ENCODE data around the gene CSTPP1. TPM values are rescaled to one million over a fixed set of nuclear protein-coding genes. Genes with fewer than 3 reads are reported as not detected.

Gene CSTPP1
- total RNA-seq, 3 donors from 2014 or later (not counting 1 experiment from before 2014, with no cell fraction given): 16.2 to 17.8 (median 16.9) TPM

- WGBS (ENCODE audit: insufficient coverage): 97% methylated on average over 20 of the region's 20 CpGs
- no peak overlapping the region for H3K4me3 Mint-ChIP-seq
- no peak overlapping the region for H3K4me3 ChIP-seq (ENCODE audit: low read length)
- peaks cover 31% of the 10 kb centered on the region for H3K4me1 ChIP-seq (ENCODE audit: control insufficient read depth, insufficient read depth, low read length)
- H3K27me3 Mint-ChIP-seq (ENCODE audit: low read depth in 2 of 2): no peaks in the 10 kb centered on the region
- H3K27ac Mint-ChIP-seq: no peak overlapping the region
- no peaks in the 10 kb centered on the region for H3K36me3 ChIP-seq (ENCODE audit: control insufficient read depth, insufficient read depth, low read length)
- TF ChIP-seq CTCF (IDR thresholded peaks at IDR 0.05): no peak
- no peaks in the 10 kb centered on the region for H3K9me3 ChIP-seq (ENCODE audit: control insufficient read depth, insufficient read depth, low read length)
- intact Hi-C loops (cut with micrococcal nuclease): no loop called here
- DNase-seq: no peak
- no peaks in the 10 kb centered on the region for H3K9me3 Mint-ChIP-seq
- H3K36me3 Mint-ChIP-seq: no peaks in the 10 kb centered on the region
- H3K27me3 ChIP-seq (ENCODE audit: control insufficient read depth, insufficient read depth, low read length): no peaks in the 10 kb centered on the region
- H3K4me1 Mint-ChIP-seq: peaks cover 26 to 30% of the 10 kb centered on the region in 2 donors
- no peak for ATAC-seq
- no peak overlapping the region for H3K27ac ChIP-seq (ENCODE audit: low read length)
Measured at GRCh38 chr11:47156951-47157350, 220.4 kb downstream of the CSTPP1 start.

GRCh38 chr11:47157805-47158204 lies 221.2 kb downstream of the CSTPP1 start:
- intact Hi-C loops (cut with micrococcal nuclease): no loop called here

GRCh38 chr11:47158242-47158641 lies 221.7 kb downstream of the CSTPP1 start:
- H3K27me3 ChIP-seq (ENCODE audit: control insufficient read depth, insufficient read depth, low read length): no peaks in the 10 kb centered on the region
- Mint-ChIP-seq H3K9me3 (no peaks in the 10 kb centered on the region), H3K27ac (no peak overlapping the region), H3K36me3 (no peaks in the 10 kb centered on the region), H3K4me1 (peaks cover 21 to 25% of the 10 kb centered on the region in 2 donors), H3K27me3 (ENCODE audit: low read depth in 2 of 2) (no peaks in the 10 kb centered on the region), H3K4me3 (no peak overlapping the region)
- no peak overlapping the region for H3K27ac ChIP-seq (ENCODE audit: low read length)
- no peak for TF ChIP-seq CTCF (IDR thresholded peaks at IDR 0.05)
- intact Hi-C loops (cut with micrococcal nuclease): no loop called here
- ATAC-seq (no peak), DNase-seq (no peak)
- WGBS (ENCODE audit: insufficient coverage): 84% methylated on average over 4 of the region's 5 CpGs
- H3K36me3 ChIP-seq (ENCODE audit: control insufficient read depth, insufficient read depth, low read length): peaks cover under 1% of the 10 kb centered on the region
- H3K9me3 ChIP-seq (ENCODE audit: control insufficient read depth, insufficient read depth, low read length): no peaks in the 10 kb centered on the region
- peaks cover 27% of the 10 kb centered on the region for H3K4me1 ChIP-seq (ENCODE audit: control insufficient read depth, insufficient read depth, low read length)
- H3K4me3 ChIP-seq (ENCODE audit: low read length): no peak overlapping the region

More at GRCh38 chr11:47157805-47158204, 221.2 kb downstream of the CSTPP1 start:
- H3K9me3 Mint-ChIP-seq: no peaks in the 10 kb centered on the region
- no peak overlapping the region for H3K4me3 ChIP-seq (ENCODE audit: low read length)
- 91% methylated on average over 8 of the region's 8 CpGs for WGBS (ENCODE audit: insufficient coverage)
- no peaks in the 10 kb centered on the region for H3K9me3 ChIP-seq (ENCODE audit: control insufficient read depth, insufficient read depth, low read length)
- H3K27me3 ChIP-seq (ENCODE audit: control insufficient read depth, insufficient read depth, low read length): no peaks in the 10 kb centered on the region
- no peak for TF ChIP-seq CTCF (IDR thresholded peaks at IDR 0.05)
- H3K27ac Mint-ChIP-seq: no peak overlapping the region
- H3K36me3 Mint-ChIP-seq: no peaks in the 10 kb centered on the region
- H3K27ac ChIP-seq (ENCODE audit: low read length): no peak overlapping the region
- no peak for DNase-seq
- ATAC-seq: no peak
- no peak overlapping the region for H3K4me3 Mint-ChIP-seq
- H3K27me3 Mint-ChIP-seq (ENCODE audit: low read depth in 2 of 2): no peaks in the 10 kb centered on the region
- no peaks in the 10 kb centered on the region for H3K36me3 ChIP-seq (ENCODE audit: control insufficient read depth, insufficient read depth, low read length)
- H3K4me1 Mint-ChIP-seq: peaks cover 25 to 30% of the 10 kb centered on the region in 2 donors
- peaks cover 28% of the 10 kb centered on the region for H3K4me1 ChIP-seq (ENCODE audit: control insufficient read depth, insufficient read depth, low read length)

DNA sequence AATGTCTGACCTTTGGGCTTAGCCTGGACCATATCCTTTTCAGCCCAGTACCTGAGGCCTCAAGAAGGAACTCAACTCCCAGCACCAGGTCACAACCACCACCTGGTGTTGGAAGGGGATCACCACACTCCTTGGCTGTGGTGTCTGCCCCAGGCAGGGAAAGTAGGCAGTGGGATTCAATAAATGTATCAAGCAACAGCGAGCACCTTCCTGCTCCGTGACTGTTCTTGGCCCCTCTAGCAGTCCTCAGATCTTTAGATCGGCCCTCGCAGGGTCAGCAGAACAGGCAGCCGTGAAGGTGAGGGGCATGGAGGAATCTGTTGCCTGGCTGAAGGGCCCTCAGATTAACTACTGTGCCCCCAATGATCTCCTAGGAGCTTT lies 224.2 kb downstream of the CSTPP1 start:
- H3K27ac Mint-ChIP-seq: no peak overlapping the region
- peaks cover under 1 to 5% of the 10 kb centered on the region in 2 donors for H3K4me1 Mint-ChIP-seq
- intact Hi-C loops (cut with micrococcal nuclease): loop anchor here (1.0 kb wide), 1 partner anchor 271 kb away; no protein-coding TSS in a partner anchor

More for the DNA sequence above, 224.2 kb downstream of the CSTPP1 start:
- Mint-ChIP-seq H3K9me3 (no peaks in the 10 kb centered on the region), H3K27me3 (ENCODE audit: low read depth in 2 of 2) (no peaks in the 10 kb centered on the region), H3K36me3 (no peaks in the 10 kb centered on the region), H3K4me3 (no peak overlapping the region)
- over 99% methylated on average over 5 of the region's 5 CpGs for WGBS (ENCODE audit: insufficient coverage)
- no peak overlapping the region for H3K27ac ChIP-seq (ENCODE audit: low read length)
- H3K9me3 ChIP-seq (ENCODE audit: control insufficient read depth, insufficient read depth, low read length): no peaks in the 10 kb centered on the region
- peaks cover 4% of the 10 kb centered on the region for H3K4me1 ChIP-seq (ENCODE audit: control insufficient read depth, insufficient read depth, low read length)
- peak in 1 of 3 donors; percentile 5 for ATAC-seq
- no peak overlapping the region for H3K4me3 ChIP-seq (ENCODE audit: low read length)
- H3K27me3 ChIP-seq (ENCODE audit: control insufficient read depth, insufficient read depth, low read length): no peaks in the 10 kb centered on the region
- peak in 1 of 2 donors; percentile 27 for DNase-seq
- peaks cover 16% of the 10 kb centered on the region for H3K36me3 ChIP-seq (ENCODE audit: control insufficient read depth, insufficient read depth, low read length)
- TF ChIP-seq CTCF (IDR thresholded peaks at IDR 0.05): no peak
